GM12892 (cell line): ENCODE data around the gene THBS3.

Source experiments
- POLR2A ChIP-seq: IDR thresholded peaks from 2 replicates; pipeline ENCODE4 v1.6.1; 2011; ENCODE audit warnings: low read depth, low read length, control low read depth
- POLR2AphosphoS5 ChIP-seq: IDR thresholded peaks from 2 replicates; pipeline ENCODE4 v1.6.1; 2011; ENCODE audit warnings: low read depth, low read length, control low read depth
- TAF1 ChIP-seq: IDR thresholded peaks from 2 replicates; pipeline ENCODE4 v1.6.1; 2011; ENCODE audit warnings: low read depth, mild to moderate bottlenecking, control low read depth, low read length, borderline replicate concordance

- TF ChIP-seq POLR2AphosphoS5 (no peak), POLR2A (no peak), TAF1 (no peak)
Measured at GRCh38 chr1:155247667-155248553, 40.2 kb upstream of the THBS3 start.
